H1 (cell line): ENCODE measurements around the gene TMPRSS4. TPM values are rescaled to one million over a fixed set of nuclear protein-coding genes. Genes with fewer than 3 reads are reported as not detected.
A peak's percentile ranks its signal among the peaks of the same experiment; 100 is the strongest.

Experiments
- CTCF ChIA-PET: fragments of 300-600 bp; sonication (Branson Sonifier 250); formaldehyde crosslinking; loops from one replicate; lab custom pipeline; 2021; ENCODE audit not compliant: partially characterized antibody; lab: Charles Lee
- POLR2A ChIA-PET: fragments of 300-600 bp; sonication (Branson Sonifier 250); formaldehyde crosslinking; loops from one replicate; lab custom pipeline; 2021; ENCODE audit warnings: inconsistent platforms; ENCODE audit not compliant: partially characterized antibody; lab: Charles Lee
- DNase-seq, 2 experiments: peaks; one replicate each; pipeline versions ENCODE4 v3.0.0 to v3.0.0-alpha.2; 2010 to 2022; ENCODE audit warnings: low spot score in 2 of 2, low read depth in 1 of 2, mixed read lengths in 1 of 2
- FAIRE-seq: peaks from 2 replicates; lab custom pipeline; 2011; peaks lifted over from hg19 to GRCh38; lab: Jason Lieb, UNC
- H2AFZ ChIP-seq: 2 replicates; pipeline ENCODE4 v1.8.1; 2012; ENCODE audit warnings: low read length, inconsistent platforms
- H2AK5ac ChIP-seq: 2 replicates; pipeline ENCODE4 v1.6.1; 2013; ENCODE audit warnings: low read depth, low read length
- H2BK120ac ChIP-seq: replicated peaks from 2 replicates; pipeline ENCODE3; 2013; ENCODE audit warnings: low read depth, low read length, inconsistent platforms
- H2BK12ac ChIP-seq: 2 replicates; pipeline ENCODE4 v1.6.1; 2013; ENCODE audit warnings: low read depth, low read length
- H2BK15ac ChIP-seq: 2 replicates; pipeline ENCODE4 v1.6.1; 2013; ENCODE audit warnings: low read length
- H2BK20ac ChIP-seq: 2 replicates; pipeline ENCODE4 v1.6.1; 2013; ENCODE audit warnings: low read length
- H2BK5ac ChIP-seq: 2 replicates; pipeline ENCODE4 v1.6.1; 2013; ENCODE audit warnings: low read depth, low read length
- H3K14ac ChIP-seq: 2 replicates; pipeline ENCODE4 v1.6.1; 2013; ENCODE audit warnings: inconsistent platforms; ENCODE audit not compliant: insufficient read length
- H3K18ac ChIP-seq: 2 replicates; pipeline ENCODE4 v1.6.1; 2013; ENCODE audit warnings: low read length; ENCODE audit errors: extremely low read depth
- H3K23ac ChIP-seq: 2 replicates; pipeline ENCODE4 v1.6.1; 2013; ENCODE audit warnings: inconsistent platforms; ENCODE audit not compliant: insufficient read length
- H3K23me2 ChIP-seq: 2 replicates; pipeline ENCODE4 v1.6.1; 2013; ENCODE audit warnings: low read depth, low read length
- H3K27ac ChIP-seq: 2 replicates; pipeline ENCODE4 v1.6.1; 2011; ENCODE audit warnings: low read depth, low read length, inconsistent platforms
- H3K27me3 ChIP-seq, 4 experiments: replicated peaks in 1 of 4; 1 replicate in 1 of 4; 2 replicates in 3 of 4; pipeline versions ENCODE4 v1.6.1 to v1.8.1; 2011 to 2013; ENCODE audit warnings: low read length in 3 of 4, mild to moderate bottlenecking in 3 of 4, inconsistent platforms in 2 of 4, mixed read lengths in 2 of 4, moderate library complexity in 1 of 4; ENCODE audit not compliant: control insufficient read depth in 3 of 4, insufficient read depth in 3 of 4; ENCODE audit errors: extremely low read depth in 1 of 4
- H3K36me3 ChIP-seq, 4 experiments: 2 replicates each; pipeline versions ENCODE4 v1.6.1 to v1.8.1; 2011 to 2013; ENCODE audit warnings: mild to moderate bottlenecking in 4 of 4, low read length in 3 of 4, moderate library complexity in 2 of 4, control low read depth in 1 of 4, inconsistent platforms in 1 of 4; ENCODE audit not compliant: insufficient read depth in 4 of 4, control insufficient read depth in 2 of 4
- H3K4ac ChIP-seq: replicated peaks from 2 replicates; pipeline ENCODE3; 2013; ENCODE audit warnings: low read length, low read depth, mixed read lengths, inconsistent platforms; ENCODE audit not compliant: insufficient read length
- H3K4me1 ChIP-seq, 4 experiments: replicated peaks in 1 of 4; 1 replicate in 1 of 4; 2 replicates in 3 of 4; pipeline versions ENCODE4 v1.6.1 to v1.8.1; 2011 to 2013; ENCODE audit warnings: low read length in 3 of 4, inconsistent platforms in 2 of 4, mixed read lengths in 1 of 4; ENCODE audit not compliant: insufficient read depth in 4 of 4, control insufficient read depth in 3 of 4
- H3K4me2 ChIP-seq, 2 experiments: 2 replicates each; pipeline versions ENCODE4 v1.6.1 to v1.8.1; 2011 to 2013; ENCODE audit warnings: low read depth in 2 of 2, low read length in 2 of 2, control low read depth in 1 of 2, inconsistent platforms in 1 of 2, mild to moderate bottlenecking in 1 of 2; ENCODE audit not compliant: insufficient read depth in 1 of 2
- H3K4me3 ChIP-seq, 4 experiments: fragments of 200-600, 300-600 bp in 1 of 4; sonication (generic), shearing (Covaris generic), sonication (Bioruptor Twin) in 1 of 4; 2 replicates each; pipeline versions ENCODE4 v1.5.1 to v1.8.1; 2011 to 2016; ENCODE audit warnings: low read length in 4 of 4, low read depth in 3 of 4, control low read depth in 2 of 4, inconsistent platforms in 2 of 4, mild to moderate bottlenecking in 2 of 4, mixed read lengths in 1 of 4, moderate library complexity in 1 of 4; ENCODE audit not compliant: insufficient read depth in 2 of 4; ENCODE audit errors: extremely low read depth in 1 of 4
- H3K56ac ChIP-seq: replicated peaks from 2 replicates; pipeline ENCODE3; 2013; ENCODE audit warnings: low read depth, mild to moderate bottlenecking, mixed read lengths, low read length, inconsistent platforms; ENCODE audit not compliant: insufficient read length
- H3K79me1 ChIP-seq: 2 replicates; pipeline ENCODE4 v1.6.1; 2013; ENCODE audit warnings: low read depth, low read length, control low read depth
- H3K79me2 ChIP-seq, 2 experiments: 2 replicates each; pipeline versions ENCODE4 v1.6.1 to v1.8.1; 2012 to 2013; ENCODE audit warnings: low read length in 2 of 2, mild to moderate bottlenecking in 2 of 2, inconsistent platforms in 1 of 2; ENCODE audit not compliant: insufficient read depth in 2 of 2, control insufficient read depth in 1 of 2
- H3K9ac ChIP-seq, 4 experiments: replicated peaks in 1 of 4; 1 replicate in 1 of 4; 2 replicates in 3 of 4; pipeline versions ENCODE4 v1.6.1 to v1.8.1; 2011 to 2013; ENCODE audit warnings: low read depth in 3 of 4, low read length in 3 of 4, control low read depth in 2 of 4, mild to moderate bottlenecking in 2 of 4, moderate library complexity in 2 of 4, inconsistent platforms in 1 of 4; ENCODE audit errors: extremely low read depth in 1 of 4
- H3K9me3 ChIP-seq, 2 experiments: 2 replicates each; pipeline versions ENCODE4 v1.6.1 to v1.8.1; 2012 to 2013; ENCODE audit warnings: mild to moderate bottlenecking in 2 of 2, moderate library complexity in 2 of 2, control low read depth in 1 of 2, inconsistent platforms in 1 of 2, low read depth in 1 of 2, low read length in 1 of 2, mixed read lengths in 1 of 2; ENCODE audit not compliant: insufficient read depth in 2 of 2
- H4K20me1 ChIP-seq, 2 experiments: replicated peaks in 1 of 2; 2 replicates each; pipeline versions ENCODE3 to v1.8.1; 2011 to 2013; ENCODE audit warnings: inconsistent platforms in 2 of 2, low read length in 2 of 2, mild to moderate bottlenecking in 1 of 2; ENCODE audit not compliant: insufficient read depth in 2 of 2, control insufficient read depth in 1 of 2
- H4K5ac ChIP-seq: 2 replicates; pipeline ENCODE4 v1.6.1; 2013; ENCODE audit warnings: low read length, low read depth, mixed read lengths, inconsistent platforms; ENCODE audit not compliant: insufficient read length
- H4K8ac ChIP-seq: 2 replicates; pipeline ENCODE4 v1.8.0; 2013; ENCODE audit warnings: mild to moderate bottlenecking, moderate library complexity, low read length, inconsistent platforms; ENCODE audit not compliant: insufficient read depth; ENCODE audit errors: extremely low read depth
- H4K91ac ChIP-seq: replicated peaks from 2 replicates; pipeline ENCODE3; 2013; ENCODE audit warnings: low read length, mixed read lengths, inconsistent platforms; ENCODE audit not compliant: insufficient read length
- CHD1 ChIP-seq: IDR thresholded peaks from 2 replicates; pipeline ENCODE4 v1.6.1; 2012; ENCODE audit warnings: low read depth, low read length, improper control_type of control experiment
- CTBP2 ChIP-seq: IDR thresholded peaks from 2 replicates; pipeline ENCODE4 v1.7.0; 2011; ENCODE audit warnings: borderline replicate concordance, mild to moderate bottlenecking, moderate library complexity, mixed read lengths, low read length; ENCODE audit not compliant: insufficient read depth, insufficient read length
- WGBS, 2 experiments: shearing (Covaris generic) in 1 of 2; methylation state at CpG; one replicate each; pipeline versions ENCODE4 v1.1.6 to v1.1.7; 2013 to 2015; ENCODE audit warnings: low lambda C conversion rate in 2 of 2, mixed read lengths in 2 of 2, inconsistent platforms in 1 of 2, low coverage in 1 of 2, missing lambda C conversion rate in 1 of 2; ENCODE audit not compliant: insufficient replicate concordance in 2 of 2, insufficient coverage in 1 of 2, insufficient read length in 1 of 2; ENCODE audit errors: extremely low coverage in 1 of 2, missing lambda C conversion rate in 1 of 2; 5-methylcytosine and 5-hydroxymethylcytosine counted together
- polyA plus RNA-seq, 7 experiments: library from polyadenylated mRNA; depleted of rRNA in 3 of 7; stranded (reverse) in 5 of 7; unstranded in 2 of 7; fragments of >200 nt in 5 of 7; fragments of 200-250 nt in 2 of 7; gene quantifications; 1 replicate in 5 of 7; 2 replicates in 1 of 7; 4 replicates in 1 of 7; pipeline versions ENCODE4 v1.2.1 to v1.2.3, GENCODE V29; 2011 to 2013; ENCODE audit warnings: missing spikeins in 2 of 7, mixed read lengths in 2 of 7
- total RNA-seq: library from RNA; stranded (reverse); fragmentation: NEBNext Ultra II Directional; extraction: Animal tissue kit (Norgen Biotek cat#: 25700); gene quantifications from 2 replicates; pipeline ENCODE4 v1.2.1, GENCODE V29; 2021
- TF ChIP-seq, protein P1 (sequence below): IDR thresholded peaks from 2 replicates; pipeline ENCODE4 v1.6.1; 2012; ENCODE audit warnings: inconsistent platforms
- TF ChIP-seq, protein P2 (sequence below): IDR thresholded peaks from 2 replicates; pipeline ENCODE4 v1.6.1; 2012; ENCODE audit warnings: low read length, inconsistent platforms

Gene TMPRSS4
- total and polyA plus RNA-seq, 2 of the 8 experiments (the other 6 are each of a cell fraction or from before 2014, with no cell fraction given) = 0.11 to 0.58 TPM

- Histone ChIP-seq H3K36me3 (no peaks in the 10 kb centered on the region), H3K4ac (no peak overlapping the region), H2BK120ac (no peak overlapping the region), H4K20me1 (no peaks in the 10 kb centered on the region), H3K27me3 (no peaks in the 10 kb centered on the region), H3K4me2 (no peak overlapping the region), H2AK5ac (no peak overlapping the region), H2AFZ (no peak overlapping the region), H2BK20ac (no peak overlapping the region), H3K4me1 (no peaks in the 10 kb centered on the region), H3K79me2 (no peaks in the 10 kb centered on the region), H3K56ac (no peak overlapping the region), H3K27ac (no peak overlapping the region), H3K9ac (no peak overlapping the region), H3K18ac (no peak overlapping the region), H2BK15ac (no peak overlapping the region), H3K23ac (no peak overlapping the region), H2BK12ac (no peak overlapping the region), H2BK5ac (no peak overlapping the region), H3K4me3 (no peak overlapping the region), H4K8ac (no peak overlapping the region), H4K5ac (no peak overlapping the region), H3K9me3 (no peaks in the 10 kb centered on the region), H4K91ac (no peak overlapping the region), H3K79me1 (no peaks in the 10 kb centered on the region), H3K14ac (no peak overlapping the region), H3K23me2 (no peaks in the 10 kb centered on the region)
- CTCF ChIA-PET = interaction anchor here (0.8 to 9.0 kb wide), 9 partner anchors 10 to 241 kb away, joined by 3 to 69 read pairs (median 4); no protein-coding TSS in a partner anchor
- no peak for FAIRE-seq
- POLR2A ChIA-PET = no interaction called here
- TF ChIP-seq CHD1 = no peak
- TF ChIP-seq CTBP2 = no peak
- TF ChIP-seq, protein P1, sequence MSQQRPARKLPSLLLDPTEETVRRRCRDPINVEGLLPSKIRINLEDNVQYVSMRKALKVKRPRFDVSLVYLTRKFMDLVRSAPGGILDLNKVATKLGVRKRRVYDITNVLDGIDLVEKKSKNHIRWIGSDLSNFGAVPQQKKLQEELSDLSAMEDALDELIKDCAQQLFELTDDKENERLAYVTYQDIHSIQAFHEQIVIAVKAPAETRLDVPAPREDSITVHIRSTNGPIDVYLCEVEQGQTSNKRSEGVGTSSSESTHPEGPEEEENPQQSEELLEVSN = 0 out of 2 replicates have a peak, but pooled peaks have one; percentile 27
- TF ChIP-seq, protein P2, sequence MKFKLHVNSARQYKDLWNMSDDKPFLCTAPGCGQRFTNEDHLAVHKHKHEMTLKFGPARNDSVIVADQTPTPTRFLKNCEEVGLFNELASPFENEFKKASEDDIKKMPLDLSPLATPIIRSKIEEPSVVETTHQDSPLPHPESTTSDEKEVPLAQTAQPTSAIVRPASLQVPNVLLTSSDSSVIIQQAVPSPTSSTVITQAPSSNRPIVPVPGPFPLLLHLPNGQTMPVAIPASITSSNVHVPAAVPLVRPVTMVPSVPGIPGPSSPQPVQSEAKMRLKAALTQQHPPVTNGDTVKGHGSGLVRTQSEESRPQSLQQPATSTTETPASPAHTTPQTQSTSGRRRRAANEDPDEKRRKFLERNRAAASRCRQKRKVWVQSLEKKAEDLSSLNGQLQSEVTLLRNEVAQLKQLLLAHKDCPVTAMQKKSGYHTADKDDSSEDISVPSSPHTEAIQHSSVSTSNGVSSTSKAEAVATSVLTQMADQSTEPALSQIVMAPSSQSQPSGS = no peak
- WGBS, 2 experiments = 83% methylated on average over 19 of the region's 20 CpGs; no CpG with 5 or more reads in 1 of the 2 experiments
- no peak for DNase-seq
These were observed 18.3 kb upstream of the TMPRSS4 start for GRCh38 chr11:118058311-118059245.
